ENCODE measurements around the gene RELB. TPM values are rescaled to one million over a fixed set of nuclear protein-coding genes. Genes with fewer than 3 reads are reported as not detected.

Gene RELB
- total and polyA plus RNA-seq, 9 of the 15 experiments (the other 6 are each of a cell fraction or from before 2014, with no cell fraction given), result 0.15 to 1.1 (median 0.28) TPM; not detected in 2

GRCh38 chr19:44968670-44969069, 32.6 kb upstream of the RELB start (continued):
- TF ChIP-seq MGA (IDR thresholded peaks at IDR 0.05) (no peak), KDM2B (CRISPR knock-in tag; IDR thresholded peaks at IDR 0.05) (no peak)

All from K562 (cell line).